A549 (cell line): ENCODE results near the gene LARP1B. TPM values are rescaled to one million over a fixed set of nuclear protein-coding genes. Genes with fewer than 3 reads are reported as not detected.

Experiments
- ATAC-seq, 2 experiments: fragments of 200-7000 bp in 1 of 2; fragments of >200 bp in 1 of 2; cut with Nextera tagmentation in 1 of 2; cut with Tn5 transposase in 1 of 2; 3 replicates each; pipeline versions ENCODE4 v1.8.0 to v1.9.1; 2018 to 2020; ENCODE audit warnings: mild to moderate bottlenecking in 1 of 2, moderate library complexity in 1 of 2
- CTCF ChIA-PET: fragments of 300-600 bp; sonication (Branson Sonifier 250); formaldehyde crosslinking; extraction: SDS; loops from one replicate; lab custom pipeline; 2021; ENCODE audit warnings: antibody characterized with exemption, inconsistent platforms; lab: Yijun Ruan, JAX
- POLR2A ChIA-PET: fragments of 350-600 bp; formaldehyde crosslinking; extraction: SDS; loops from one replicate; lab custom pipeline; 2021; ENCODE audit warnings: antibody characterized with exemption, inconsistent platforms; lab: Yijun Ruan, JAX
- DNase-seq, 2 experiments: peaks; one replicate each; pipeline versions ENCODE4 v3.0.0 to v3.0.0-alpha.2; 2011 to 2016; ENCODE audit warnings: low read depth in 1 of 2, low spot score in 1 of 2
- FAIRE-seq: peaks from 2 replicates; lab custom pipeline; 2011; peaks lifted over from hg19 to GRCh38; lab: Jason Lieb, UNC
- H3K27ac ChIP-seq, 2 experiments: fragments of >200 bp; sonication (Bioruptor Twin); formaldehyde crosslinking; 3 replicates each; pipeline ENCODE4 v1.5.1; 2016 to 2017
- H3K4me1 ChIP-seq: fragments of >200 bp; sonication (Bioruptor Twin); formaldehyde crosslinking; 3 replicates; pipeline ENCODE4 v1.6.1; 2016
- H3K4me2 ChIP-seq: fragments of >200 bp; sonication (Bioruptor Twin); formaldehyde crosslinking; 3 replicates; pipeline ENCODE4 v1.6.1; 2016
- H3K4me3 ChIP-seq: fragments of >200 bp; sonication (Bioruptor Twin); formaldehyde crosslinking; 3 replicates; pipeline ENCODE4 v1.5.1; 2016
- H3K9me3 ChIP-seq: fragments of >200 bp; sonication (Bioruptor Twin); formaldehyde crosslinking; 3 replicates; pipeline ENCODE4 v1.6.1; 2016
- BHLHE40 ChIP-seq: IDR thresholded peaks from 2 replicates; pipeline ENCODE4 v1.6.1; 2012; ENCODE audit warnings: low read depth, low read length, inconsistent platforms
- CEBPB ChIP-seq, 2 experiments: fragments of >200 bp in 1 of 2; sonication (Bioruptor Twin) in 1 of 2; formaldehyde crosslinking in 1 of 2; IDR thresholded peaks; 2 replicates each; pipeline ENCODE4 v1.6.1; 2012 to 2016
- EHF ChIP-seq: fragments of 250-450 bp; sonication (Bioruptor Pico); IDR thresholded peaks from 2 replicates; pipeline ENCODE4 v1.5.0; 2020; ENCODE audit warnings: mild to moderate bottlenecking
- FOSL2 ChIP-seq, 2 experiments: fragments of 450-650 bp in 1 of 2; fragments of >200 bp in 1 of 2; sonication (Bioruptor Twin) in 1 of 2; formaldehyde crosslinking; IDR thresholded peaks; 2 replicates each; pipeline versions ENCODE4 v1.5.0 to v1.6.1; 2016 to 2020; ENCODE audit warnings: mild to moderate bottlenecking in 1 of 2, moderate library complexity in 1 of 2
- FOXS1 ChIP-seq: fragments of 250-450 bp; sonication (Bioruptor Pico); IDR thresholded peaks from 2 replicates; pipeline ENCODE4 v1.5.0; 2020; ENCODE audit warnings: mild to moderate bottlenecking, moderate library complexity
- HDAC2 ChIP-seq: fragments of 200-600 bp; sonication (generic); IDR thresholded peaks from 2 replicates; pipeline ENCODE4 v1.6.1; 2016
- HOXA7 ChIP-seq: fragments of 250-450 bp; sonication (Bioruptor Pico); IDR thresholded peaks from 2 replicates; pipeline ENCODE4 v1.5.0; 2020; ENCODE audit warnings: mild to moderate bottlenecking, moderate library complexity
- JUN ChIP-seq, 2 experiments: fragments of >200 bp; sonication (Bioruptor Twin); formaldehyde crosslinking; IDR thresholded peaks; 2 replicates in 1 of 2; 3 replicates in 1 of 2; pipeline ENCODE4 v1.6.1; 2016 to 2017
- KDM1A ChIP-seq: fragments of 200-600 bp; sonication (generic); IDR thresholded peaks from 2 replicates; pipeline ENCODE4 v1.6.1; 2016; ENCODE audit warnings: low read depth, mild to moderate bottlenecking
- MAZ ChIP-seq: fragments of 150-350 bp; IDR thresholded peaks from 2 replicates; pipeline ENCODE4 v1.6.1; 2014; ENCODE audit warnings: antibody characterized with exemption, low read depth, low read length, borderline replicate concordance
- MYC ChIP-seq: IDR thresholded peaks from 2 replicates; pipeline ENCODE4 v1.6.1; 2012; ENCODE audit warnings: mild to moderate bottlenecking, inconsistent platforms, low read length, improper control_type of control experiment, borderline replicate concordance
- NR3C1 ChIP-seq: fragments of >200 bp; sonication (Bioruptor Twin); formaldehyde crosslinking; IDR thresholded peaks from 3 replicates; pipeline ENCODE4 v1.6.1; 2017
- POLR2AphosphoS2 ChIP-seq: conservative IDR thresholded peaks from 2 replicates; pipeline ENCODE4 v1.6.1; 2012; ENCODE audit warnings: low read length, improper control_type of control experiment, inconsistent platforms
- ZNF302 ChIP-seq: fragments of 250-450 bp; sonication (Bioruptor Pico); IDR thresholded peaks from 2 replicates; pipeline ENCODE4 v1.9.0; 2021; ENCODE audit warnings: inconsistent platforms, mild to moderate bottlenecking, moderate library complexity
- ZSCAN20 ChIP-seq: fragments of 250-450 bp; sonication (Bioruptor Pico); IDR thresholded peaks from 2 replicates; pipeline ENCODE4 v1.8.0; 2022; ENCODE audit warnings: mild to moderate bottlenecking, moderate library complexity
- WGBS: methylation state at CpG from one replicate; pipeline ENCODE4 v1.1.6; 2017; ENCODE audit errors: missing lambda C conversion rate; 5-methylcytosine and 5-hydroxymethylcytosine counted together
- polyA plus RNA-seq, 4 experiments: library from polyadenylated mRNA; depleted of rRNA in 3 of 4; stranded (reverse); fragments of >200 nt; fragmentation: RNase III in 1 of 4; extraction: RNeasy Plus Mini Kit Qiagen cat#74134 plus additional on column Dnase treatment in 1 of 4; gene quantifications; 2 replicates in 3 of 4; 3 replicates in 1 of 4; pipeline ENCODE4 v1.2.3, GENCODE V29; 2011 to 2017
- TF ChIP-seq, protein P1 (sequence below): fragments of 150-350 bp; IDR thresholded peaks from 2 replicates; pipeline ENCODE4 v1.6.1; 2014; ENCODE audit warnings: low read depth, mild to moderate bottlenecking, low read length
- TF ChIP-seq, protein P2 (sequence below): IDR thresholded peaks from 2 replicates; pipeline ENCODE4 v1.6.1; 2012; ENCODE audit warnings: low read depth, borderline replicate concordance
- TF ChIP-seq, protein P3 (sequence below): fragments of 250-450 bp; sonication (Bioruptor Pico); IDR thresholded peaks from 2 replicates; pipeline ENCODE4 v1.5.0; 2021; ENCODE audit warnings: mild to moderate bottlenecking, moderate library complexity, borderline replicate concordance
- TF ChIP-seq, protein P4 (sequence below): IDR thresholded peaks from 2 replicates; pipeline ENCODE4 v1.6.1; 2012
- TF ChIP-seq, protein P5 (sequence below): fragments of 200-600 bp; sonication (generic); IDR thresholded peaks from 2 replicates; pipeline ENCODE4 v1.6.1; 2016; ENCODE audit warnings: antibody characterized with exemption, mild to moderate bottlenecking, moderate library complexity

The LARP1B gene
- polyA plus RNA-seq, 2 of the 4 experiments (the other 2 are of a cell fraction) = 8.6 to 25.6 TPM

DNA sequence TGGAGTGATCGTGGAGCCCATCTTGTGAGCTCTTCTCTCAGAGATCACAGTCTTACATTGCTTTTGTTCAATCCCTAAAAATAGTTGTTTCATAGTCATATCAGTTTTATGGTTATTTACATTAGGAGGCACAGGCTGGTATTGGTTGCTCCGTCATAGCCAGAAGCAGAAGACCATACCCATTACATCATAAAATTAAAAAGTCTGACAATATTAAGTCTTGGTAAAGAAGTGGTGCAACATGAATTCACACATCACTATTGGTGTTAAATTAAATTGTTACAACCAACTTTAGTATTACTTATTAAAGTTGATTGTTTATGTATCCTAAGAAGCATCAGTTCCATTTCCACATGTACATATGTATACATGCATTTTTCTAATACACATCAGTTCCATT lies 84.6 kb downstream of the LARP1B start:
- FAIRE-seq (no peak), ATAC-seq (no peak), DNase-seq (no peak)
- no peaks in the 10 kb centered on the region for H3K9me3 ChIP-seq
- ChIA-PET CTCF (interaction anchor here (1.0 kb wide), 1 partner anchor 10 kb away, joined by 3 read pairs; no protein-coding TSS in a partner anchor), POLR2A (no interaction called here)
- H3K4me2 ChIP-seq = no peak overlapping the region
- H3K4me1 ChIP-seq = no peaks in the 10 kb centered on the region
- 80% methylated on average over 2 of the region's 2 CpGs for WGBS
- no peak overlapping the region for H3K27ac ChIP-seq
- H3K4me3 ChIP-seq = no peak overlapping the region
- TF ChIP-seq, protein P1, sequence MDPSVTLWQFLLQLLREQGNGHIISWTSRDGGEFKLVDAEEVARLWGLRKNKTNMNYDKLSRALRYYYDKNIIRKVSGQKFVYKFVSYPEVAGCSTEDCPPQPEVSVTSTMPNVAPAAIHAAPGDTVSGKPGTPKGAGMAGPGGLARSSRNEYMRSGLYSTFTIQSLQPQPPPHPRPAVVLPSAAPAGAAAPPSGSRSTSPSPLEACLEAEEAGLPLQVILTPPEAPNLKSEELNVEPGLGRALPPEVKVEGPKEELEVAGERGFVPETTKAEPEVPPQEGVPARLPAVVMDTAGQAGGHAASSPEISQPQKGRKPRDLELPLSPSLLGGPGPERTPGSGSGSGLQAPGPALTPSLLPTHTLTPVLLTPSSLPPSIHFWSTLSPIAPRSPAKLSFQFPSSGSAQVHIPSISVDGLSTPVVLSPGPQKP = no peak
- TF ChIP-seq MYC (no peak), POLR2AphosphoS2 (no peak)
- TF ChIP-seq, protein P2, sequence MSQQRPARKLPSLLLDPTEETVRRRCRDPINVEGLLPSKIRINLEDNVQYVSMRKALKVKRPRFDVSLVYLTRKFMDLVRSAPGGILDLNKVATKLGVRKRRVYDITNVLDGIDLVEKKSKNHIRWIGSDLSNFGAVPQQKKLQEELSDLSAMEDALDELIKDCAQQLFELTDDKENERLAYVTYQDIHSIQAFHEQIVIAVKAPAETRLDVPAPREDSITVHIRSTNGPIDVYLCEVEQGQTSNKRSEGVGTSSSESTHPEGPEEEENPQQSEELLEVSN = no peak

DNA sequence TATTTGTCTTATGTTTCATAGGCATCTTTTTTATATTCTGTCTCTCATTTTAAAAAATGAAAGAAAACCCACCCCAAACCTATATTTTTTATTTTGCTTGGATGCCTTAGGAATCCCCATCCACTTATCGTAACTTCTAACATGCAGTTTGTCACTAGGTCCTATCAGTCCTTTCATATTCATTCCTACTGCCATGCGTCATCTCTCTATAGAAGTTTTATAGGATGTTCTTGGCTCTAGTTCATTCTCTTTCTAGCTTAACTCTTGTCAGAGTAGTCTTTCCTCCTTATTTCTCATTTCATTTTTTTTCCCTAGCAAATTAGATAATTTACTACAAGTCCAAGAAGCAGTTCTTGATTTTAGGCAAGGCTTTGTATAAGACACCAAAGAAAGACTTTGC lies 92.7 kb downstream of the LARP1B start:
- no peak overlapping the region for H3K4me3 ChIP-seq
- no peak overlapping the region for H3K27ac ChIP-seq
- ATAC-seq (no peak), DNase-seq (no peak), FAIRE-seq (no peak)
- no peak overlapping the region for H3K4me2 ChIP-seq
- POLR2A ChIA-PET = no interaction called here
- TF ChIP-seq HDAC2 (no peak), ZSCAN20 (CRISPR knock-in tag) (no peak), FOSL2 (IDR thresholded peaks at IDR 0.05) (no peak), FOSL2 (CRISPR knock-in tag; IDR thresholded peaks at IDR 0.05) (no peak), FOXS1 (CRISPR knock-in tag) (no peak), ZNF302 (CRISPR knock-in tag) (no peak)
- TF ChIP-seq, protein P3, sequence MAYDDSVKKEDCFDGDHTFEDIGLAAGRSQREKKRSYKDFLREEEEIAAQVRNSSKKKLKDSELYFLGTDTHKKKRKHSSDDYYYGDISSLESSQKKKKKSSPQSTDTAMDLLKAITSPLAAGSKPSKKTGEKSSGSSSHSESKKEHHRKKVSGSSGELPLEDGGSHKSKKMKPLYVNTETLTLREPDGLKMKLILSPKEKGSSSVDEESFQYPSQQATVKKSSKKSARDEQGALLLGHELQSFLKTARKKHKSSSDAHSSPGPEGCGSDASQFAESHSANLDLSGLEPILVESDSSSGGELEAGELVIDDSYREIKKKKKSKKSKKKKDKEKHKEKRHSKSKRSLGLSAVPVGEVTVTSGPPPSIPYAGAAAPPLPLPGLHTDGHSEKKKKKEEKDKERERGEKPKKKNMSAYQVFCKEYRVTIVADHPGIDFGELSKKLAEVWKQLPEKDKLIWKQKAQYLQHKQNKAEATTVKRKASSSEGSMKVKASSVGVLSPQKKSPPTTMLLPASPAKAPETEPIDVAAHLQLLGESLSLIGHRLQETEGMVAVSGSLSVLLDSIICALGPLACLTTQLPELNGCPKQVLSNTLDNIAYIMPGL (CRISPR knock-in tag) = no peak
- peaks cover 6% of the 10 kb centered on the region; the same call in 2 of the 3 replicates for H3K9me3 ChIP-seq
- H3K4me1 ChIP-seq = no peaks in the 10 kb centered on the region
- 94% methylated on average over 2 of the region's 2 CpGs for WGBS
- CTCF ChIA-PET = no interaction called here

DNA sequence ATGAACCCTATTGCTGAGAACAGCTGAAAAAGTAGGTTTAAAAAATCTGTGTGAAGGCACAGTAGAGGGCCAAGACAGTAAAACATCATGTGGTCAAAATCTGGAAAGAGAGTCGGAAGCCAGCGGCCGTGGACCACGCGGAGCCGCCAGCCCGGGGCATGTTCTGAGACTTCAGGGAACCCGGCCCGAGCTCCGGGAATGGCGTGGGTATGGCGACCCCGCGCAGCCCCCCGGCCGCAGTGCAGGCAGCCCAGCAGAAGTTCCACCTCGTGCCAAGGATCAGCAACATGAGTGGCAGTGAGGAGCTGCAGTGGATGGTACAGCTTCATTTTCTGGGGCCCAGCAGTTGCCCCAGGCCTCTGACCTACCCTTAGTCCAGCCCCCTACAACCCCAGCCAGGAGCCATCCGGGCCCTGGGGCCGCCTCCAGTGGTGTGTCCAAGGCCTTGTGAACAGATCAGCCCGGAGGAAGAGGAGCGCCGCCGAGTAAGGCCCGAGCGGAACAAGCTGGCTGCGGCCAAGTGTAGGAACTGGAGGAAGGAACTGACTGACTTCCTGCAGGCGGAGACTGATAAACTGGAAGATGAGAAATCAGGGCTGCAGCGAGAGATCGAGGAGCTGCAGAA lies 94.2 kb downstream of the LARP1B start:
- ChIA-PET CTCF (interaction anchor here (0.5 to 1.1 kb wide), 3 partner anchors 9 to 273 kb away, joined by 3 read pairs; no protein-coding TSS in a partner anchor), POLR2A (no interaction called here)
- Histone ChIP-seq H3K9me3 (peaks cover 6% of the 10 kb centered on the region; the same call in 2 of the 3 replicates), H3K4me1 (peaks cover 6% of the 10 kb centered on the region; the same call in 1 of the 3 replicates), H3K27ac (no peak overlapping the region), H3K4me2 (no peak overlapping the region), H3K4me3 (no peak overlapping the region)
- no peak for FAIRE-seq
- 96% methylated on average over 29 of the region's 29 CpGs for WGBS
- DNase-seq = no peak
- TF ChIP-seq, protein P4, sequence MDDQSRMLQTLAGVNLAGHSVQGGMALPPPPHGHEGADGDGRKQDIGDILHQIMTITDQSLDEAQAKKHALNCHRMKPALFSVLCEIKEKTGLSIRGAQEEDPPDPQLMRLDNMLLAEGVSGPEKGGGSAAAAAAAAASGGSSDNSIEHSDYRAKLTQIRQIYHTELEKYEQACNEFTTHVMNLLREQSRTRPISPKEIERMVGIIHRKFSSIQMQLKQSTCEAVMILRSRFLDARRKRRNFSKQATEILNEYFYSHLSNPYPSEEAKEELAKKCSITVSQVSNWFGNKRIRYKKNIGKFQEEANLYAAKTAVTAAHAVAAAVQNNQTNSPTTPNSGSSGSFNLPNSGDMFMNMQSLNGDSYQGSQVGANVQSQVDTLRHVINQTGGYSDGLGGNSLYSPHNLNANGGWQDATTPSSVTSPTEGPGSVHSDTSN = no peak
- TF ChIP-seq BHLHE40 = no peak
- no peak for TF ChIP-seq EHF (CRISPR knock-in tag)
- no peak for TF ChIP-seq POLR2AphosphoS2
- TF ChIP-seq KDM1A = no peak
- no peak for TF ChIP-seq CEBPB (IDR thresholded peaks at IDR 0.05)
- no peak for TF ChIP-seq ZNF302 (CRISPR knock-in tag)
- TF ChIP-seq JUN (IDR thresholded peaks at IDR 0.05) = no peak
- TF ChIP-seq MYC = no peak
- TF ChIP-seq, protein P5, sequence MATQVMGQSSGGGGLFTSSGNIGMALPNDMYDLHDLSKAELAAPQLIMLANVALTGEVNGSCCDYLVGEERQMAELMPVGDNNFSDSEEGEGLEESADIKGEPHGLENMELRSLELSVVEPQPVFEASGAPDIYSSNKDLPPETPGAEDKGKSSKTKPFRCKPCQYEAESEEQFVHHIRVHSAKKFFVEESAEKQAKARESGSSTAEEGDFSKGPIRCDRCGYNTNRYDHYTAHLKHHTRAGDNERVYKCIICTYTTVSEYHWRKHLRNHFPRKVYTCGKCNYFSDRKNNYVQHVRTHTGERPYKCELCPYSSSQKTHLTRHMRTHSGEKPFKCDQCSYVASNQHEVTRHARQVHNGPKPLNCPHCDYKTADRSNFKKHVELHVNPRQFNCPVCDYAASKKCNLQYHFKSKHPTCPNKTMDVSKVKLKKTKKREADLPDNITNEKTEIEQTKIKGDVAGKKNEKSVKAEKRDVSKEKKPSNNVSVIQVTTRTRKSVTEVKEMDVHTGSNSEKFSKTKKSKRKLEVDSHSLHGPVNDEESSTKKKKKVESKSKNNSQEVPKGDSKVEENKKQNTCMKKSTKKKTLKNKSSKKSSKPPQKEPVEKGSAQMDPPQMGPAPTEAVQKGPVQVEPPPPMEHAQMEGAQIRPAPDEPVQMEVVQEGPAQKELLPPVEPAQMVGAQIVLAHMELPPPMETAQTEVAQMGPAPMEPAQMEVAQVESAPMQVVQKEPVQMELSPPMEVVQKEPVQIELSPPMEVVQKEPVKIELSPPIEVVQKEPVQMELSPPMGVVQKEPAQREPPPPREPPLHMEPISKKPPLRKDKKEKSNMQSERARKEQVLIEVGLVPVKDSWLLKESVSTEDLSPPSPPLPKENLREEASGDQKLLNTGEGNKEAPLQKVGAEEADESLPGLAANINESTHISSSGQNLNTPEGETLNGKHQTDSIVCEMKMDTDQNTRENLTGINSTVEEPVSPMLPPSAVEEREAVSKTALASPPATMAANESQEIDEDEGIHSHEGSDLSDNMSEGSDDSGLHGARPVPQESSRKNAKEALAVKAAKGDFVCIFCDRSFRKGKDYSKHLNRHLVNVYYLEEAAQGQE = no peak
- TF ChIP-seq NR3C1 = no peak
- TF ChIP-seq MAZ = no peak
- TF ChIP-seq, protein P2 = no peak
- TF ChIP-seq HOXA7 (CRISPR knock-in tag) = no peak
- no peak for ATAC-seq
